Fibroblast of skin of scalp (primary cell): ENCODE results near the gene NUP85.
"Not testable (repeated sequence)": the region's sequence is repeated elsewhere in the genome, so short reads cannot be mapped to it uniquely, and the experiment has no call there.

ENCODE experiments used
- DNase-seq: peaks from one replicate; pipeline ENCODE4 v3.0.0-alpha.2; 2013

Gene NUP85

DNA sequence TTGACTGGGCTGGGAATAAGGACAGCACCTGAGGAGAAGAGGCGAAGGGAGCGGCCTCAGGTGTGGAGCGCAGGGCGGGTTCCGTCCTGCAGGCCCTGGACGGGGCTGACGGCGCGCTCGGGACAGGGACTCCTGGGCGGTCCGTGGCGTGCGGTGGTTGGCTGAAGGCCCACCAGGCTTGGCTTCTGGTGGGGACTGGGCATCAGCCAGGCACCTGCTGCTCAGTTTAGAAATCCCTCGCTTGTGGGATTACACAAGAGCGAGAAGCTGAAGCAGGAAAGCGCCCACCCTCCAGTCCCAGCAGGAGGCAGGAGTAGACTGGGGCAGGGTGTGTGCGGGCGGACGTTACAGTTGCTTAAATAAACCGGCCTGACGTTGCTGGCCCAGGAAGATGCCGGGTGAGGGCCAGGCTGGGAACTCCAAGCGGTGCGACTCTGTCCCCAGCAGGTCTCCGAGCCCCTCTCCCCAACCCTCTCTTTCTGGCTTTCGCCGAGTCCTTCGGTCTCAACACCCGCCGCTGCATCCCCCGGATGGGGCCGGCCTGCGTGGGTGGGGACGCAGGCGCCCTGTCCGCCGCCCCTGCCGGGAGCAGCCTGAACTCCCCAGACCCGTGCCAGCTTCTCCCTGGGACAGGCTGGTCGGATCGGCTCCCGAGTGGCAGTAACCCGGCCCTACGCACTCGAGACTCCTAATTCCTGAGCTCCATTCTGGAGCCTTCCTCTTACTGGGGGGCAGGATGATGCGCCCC is 64.9 kb downstream of the NUP85 start:
- peak; percentile 57 for DNase-seq

DNA sequence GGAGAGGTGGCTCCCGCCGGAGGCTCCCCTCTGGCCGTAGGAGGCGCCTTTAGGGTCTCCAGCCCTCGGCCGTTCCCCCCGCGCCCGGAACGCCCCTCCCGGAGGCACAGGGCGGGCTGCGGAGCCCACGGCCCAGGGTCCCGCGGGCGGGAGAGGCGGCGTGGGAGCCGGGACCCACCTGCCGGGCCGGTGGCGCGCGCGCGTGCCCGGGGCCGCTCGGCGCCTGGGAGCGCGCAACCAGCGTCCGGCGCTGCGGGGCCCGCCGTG is 65.4 kb downstream of the NUP85 start, which contains the start of gene MIF4GD:
TSS of gene MIF4GD (minus strand) at position 266 of the 267 bp plus-strand sequence. CDS start 1,036 bp downstream, outside the sequence.
- no peak for DNase-seq

DNA sequence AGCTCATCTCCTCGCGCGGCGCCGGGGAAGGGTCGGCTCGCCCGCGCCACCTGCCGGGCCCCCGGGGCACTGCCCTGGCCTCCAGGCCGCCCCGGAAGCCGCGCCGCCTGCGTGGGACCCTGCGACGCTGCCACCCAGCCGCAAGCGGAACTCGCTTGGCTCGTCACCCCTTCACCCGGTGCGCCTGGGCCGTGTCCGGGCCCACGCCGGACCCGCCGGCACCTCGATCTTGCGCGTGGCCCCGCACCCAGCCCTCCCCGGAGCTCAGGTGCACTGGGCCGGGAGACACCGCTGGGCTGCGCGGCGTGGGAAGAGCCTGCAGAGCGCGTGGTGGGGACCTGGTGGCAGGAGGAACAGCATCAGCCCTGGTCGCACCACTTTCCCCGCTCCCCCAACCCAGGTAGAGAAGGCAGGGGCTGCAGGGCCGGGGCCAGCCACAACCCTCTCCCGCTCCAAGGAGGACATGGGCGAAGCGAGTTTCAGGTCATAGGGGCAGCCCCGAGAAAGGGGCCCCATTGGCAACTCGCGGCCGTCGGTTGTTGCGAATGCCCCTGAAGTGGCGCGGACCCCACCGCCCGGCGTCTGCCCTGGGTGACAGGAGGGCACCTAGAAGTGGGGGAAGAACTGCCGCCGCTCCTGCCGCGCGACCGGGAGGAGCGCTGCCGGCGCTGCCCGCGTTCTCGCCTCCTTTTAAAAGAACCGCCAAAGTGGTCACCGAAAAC is 65.9 kb downstream of the NUP85 start:
- DNase-seq: peak; percentile 73

DNA sequence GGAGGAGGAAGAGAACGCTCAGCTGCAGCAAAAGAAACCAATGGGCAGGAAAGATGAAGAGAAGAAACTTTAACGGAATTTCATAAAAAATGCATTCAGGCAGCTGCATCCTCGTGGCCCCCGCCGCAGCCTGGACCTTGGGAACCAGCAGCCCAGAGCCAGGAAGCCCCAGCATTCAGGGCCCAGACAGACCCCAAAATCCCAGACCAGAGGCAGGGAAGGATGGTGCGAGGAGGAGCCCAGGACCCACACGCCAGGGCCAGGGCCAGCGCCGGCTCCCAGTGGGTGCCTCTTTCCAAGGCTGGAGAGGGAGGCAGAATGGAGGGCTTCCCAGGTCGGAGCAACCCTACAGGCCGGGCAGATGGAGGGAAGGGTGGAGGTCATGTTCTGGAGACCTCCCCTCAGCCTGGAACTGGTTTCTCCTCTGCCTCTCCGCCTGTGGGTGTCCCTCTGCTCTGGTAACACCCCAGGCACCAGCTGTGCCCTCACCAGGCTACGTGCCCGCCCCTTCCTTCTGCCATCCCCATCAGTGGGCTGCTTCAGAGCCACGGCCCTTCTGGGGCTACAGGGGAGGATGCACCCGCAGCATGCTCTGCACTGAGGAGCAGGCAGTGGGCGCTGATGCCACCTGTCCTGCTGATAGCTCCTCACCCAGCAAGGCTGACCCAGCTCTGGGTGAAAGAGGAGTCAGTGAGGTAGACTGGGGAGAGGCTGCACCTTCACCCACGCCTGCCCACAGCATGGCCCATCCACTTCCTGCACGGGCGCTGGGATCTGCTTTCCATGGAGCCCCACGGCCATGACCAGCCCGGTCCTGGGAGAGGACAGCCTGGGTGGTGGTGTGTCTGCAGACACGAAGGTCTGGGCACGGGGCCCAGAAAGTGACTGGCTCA is 66.7 kb downstream of the NUP85 start:
- DNase-seq: peak; percentile 15

DNA sequence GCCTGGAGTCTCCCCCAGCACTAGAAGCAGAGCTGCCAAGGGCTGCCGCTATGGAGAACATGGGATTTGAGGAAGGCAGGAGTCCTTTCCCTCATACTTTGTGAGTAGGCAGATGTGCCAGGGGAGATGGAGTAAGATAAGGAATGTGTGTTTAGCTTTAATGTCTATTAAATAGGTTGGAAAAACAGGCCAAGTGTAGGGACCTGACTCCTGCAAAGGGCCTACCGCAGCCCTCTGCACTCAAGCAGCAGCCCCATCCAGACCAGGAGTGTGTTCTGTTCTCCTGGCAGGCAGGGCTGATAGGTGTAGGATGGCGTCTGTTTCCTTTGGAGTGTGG is 67.3 kb downstream of the NUP85 start:
- no peak for DNase-seq

DNA sequence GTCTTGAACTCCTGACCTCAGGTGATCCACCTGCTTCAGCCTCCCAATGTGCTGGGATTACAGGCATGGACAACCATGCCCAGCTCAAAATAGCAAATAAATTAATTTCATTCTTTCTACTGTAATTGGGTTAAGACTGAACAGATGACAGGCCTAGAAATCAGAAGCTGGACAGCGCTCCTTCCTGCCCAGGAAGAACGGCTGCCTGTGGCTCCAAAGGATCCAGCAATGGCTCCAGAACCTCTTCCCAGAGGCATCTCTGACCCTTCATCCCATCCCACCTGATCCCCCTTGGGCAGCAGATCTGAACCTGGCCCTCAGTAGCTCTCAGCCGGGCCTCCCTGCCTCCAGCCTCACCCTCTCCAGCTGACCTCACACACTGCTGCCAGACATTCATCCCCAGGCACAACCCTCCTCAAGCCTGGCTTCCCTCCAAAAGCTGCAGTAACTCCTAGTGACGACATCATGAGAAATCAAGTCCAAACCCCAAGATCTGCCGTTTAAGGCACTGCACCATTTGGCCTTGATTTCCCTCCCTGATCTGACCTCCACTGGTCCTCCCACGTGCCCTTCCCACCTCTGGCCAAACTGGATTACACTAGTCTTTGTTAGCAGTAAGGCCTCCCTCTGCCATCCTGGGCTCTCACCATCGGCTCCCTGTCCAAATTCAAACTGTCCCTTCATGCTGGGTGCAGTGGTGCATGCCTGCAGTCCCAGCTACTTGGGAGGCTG is 68.7 kb downstream of the NUP85 start:
- peak; percentile 49 for DNase-seq

DNA sequence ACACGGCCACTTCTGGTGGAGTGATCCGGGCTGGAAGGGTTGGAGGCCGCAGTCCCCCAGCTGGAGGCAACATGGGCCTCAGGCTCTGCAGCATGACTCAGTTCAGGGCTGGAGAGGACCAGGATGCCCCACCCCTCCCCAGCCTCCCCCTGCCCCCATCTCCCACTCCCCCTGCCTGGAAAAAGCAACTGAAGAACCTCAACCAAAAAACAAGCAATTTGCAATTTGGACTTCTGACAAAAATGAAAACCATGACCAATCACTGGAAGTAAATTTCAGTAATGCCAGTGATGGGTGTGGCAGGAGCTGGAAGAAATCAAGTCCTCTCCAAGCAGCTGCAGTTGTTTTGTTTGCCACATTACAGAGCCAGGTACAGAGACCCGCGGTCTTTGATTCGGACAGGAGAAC is 72.2 kb downstream of the NUP85 start:
- DNase-seq: peak; percentile 64

DNA sequence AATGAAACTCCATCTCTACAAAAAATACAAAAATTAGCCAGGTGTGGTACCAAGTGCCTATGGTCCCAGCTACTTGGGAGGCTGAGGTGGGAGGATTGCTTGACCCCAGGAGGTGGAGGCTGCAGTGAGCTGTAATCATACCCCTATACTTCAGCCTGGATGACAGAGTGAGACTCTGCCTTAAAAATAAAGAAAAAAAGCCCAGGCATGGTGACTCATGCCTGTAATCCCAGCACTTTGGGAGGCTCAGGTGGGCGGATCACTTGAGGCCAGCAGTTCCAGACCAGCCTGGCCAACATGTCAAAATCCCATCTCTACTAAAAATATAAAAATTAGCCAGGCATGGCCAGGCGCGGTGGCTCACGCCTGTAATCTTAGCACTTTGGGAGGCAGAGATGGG is 74.7 kb downstream of the NUP85 start:
- not testable (repeated sequence) for DNase-seq

DNA sequence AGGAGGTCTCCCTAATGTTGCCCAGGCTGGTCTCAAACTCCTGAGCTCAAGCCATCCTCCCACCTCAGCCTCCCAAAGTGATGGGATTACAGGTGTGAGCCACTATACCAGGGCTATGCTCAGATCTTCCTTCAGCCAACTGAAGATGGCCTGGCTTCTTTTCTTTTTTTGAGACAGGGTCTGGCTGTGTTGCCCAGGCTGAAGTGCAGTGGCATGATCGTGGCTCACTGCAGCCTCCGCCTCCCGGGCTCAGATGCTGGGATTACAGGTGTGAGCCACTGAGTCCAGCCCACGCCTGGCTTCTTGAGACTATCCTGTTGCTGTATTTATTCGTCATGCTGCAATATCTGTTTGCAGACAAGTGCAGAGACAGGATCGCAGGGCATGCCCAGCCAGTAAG is 79.6 kb downstream of the NUP85 start:
- no peak for DNase-seq
